ENCODE data around the gene GNRHR.

DNA sequence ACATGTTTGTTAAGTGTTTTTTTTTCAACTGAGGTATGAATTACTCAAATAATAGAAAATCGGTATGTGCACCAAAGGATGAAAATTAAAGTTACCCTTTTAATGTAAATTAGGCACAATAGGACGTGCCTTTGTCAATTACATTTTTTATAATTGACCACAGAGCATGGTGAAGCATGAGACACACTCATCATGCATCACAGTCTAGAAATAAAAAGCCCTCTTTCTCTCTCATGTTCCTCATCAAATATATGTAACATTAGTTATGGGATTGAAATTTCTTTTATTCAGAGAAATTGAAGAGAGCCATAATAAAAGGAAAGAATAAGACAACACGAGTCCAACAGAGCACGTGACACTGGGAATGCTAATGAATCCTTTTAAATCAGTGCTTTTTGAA, 3.5 kb downstream of the GNRHR start:
- TF ChIP-seq, protein P1, sequence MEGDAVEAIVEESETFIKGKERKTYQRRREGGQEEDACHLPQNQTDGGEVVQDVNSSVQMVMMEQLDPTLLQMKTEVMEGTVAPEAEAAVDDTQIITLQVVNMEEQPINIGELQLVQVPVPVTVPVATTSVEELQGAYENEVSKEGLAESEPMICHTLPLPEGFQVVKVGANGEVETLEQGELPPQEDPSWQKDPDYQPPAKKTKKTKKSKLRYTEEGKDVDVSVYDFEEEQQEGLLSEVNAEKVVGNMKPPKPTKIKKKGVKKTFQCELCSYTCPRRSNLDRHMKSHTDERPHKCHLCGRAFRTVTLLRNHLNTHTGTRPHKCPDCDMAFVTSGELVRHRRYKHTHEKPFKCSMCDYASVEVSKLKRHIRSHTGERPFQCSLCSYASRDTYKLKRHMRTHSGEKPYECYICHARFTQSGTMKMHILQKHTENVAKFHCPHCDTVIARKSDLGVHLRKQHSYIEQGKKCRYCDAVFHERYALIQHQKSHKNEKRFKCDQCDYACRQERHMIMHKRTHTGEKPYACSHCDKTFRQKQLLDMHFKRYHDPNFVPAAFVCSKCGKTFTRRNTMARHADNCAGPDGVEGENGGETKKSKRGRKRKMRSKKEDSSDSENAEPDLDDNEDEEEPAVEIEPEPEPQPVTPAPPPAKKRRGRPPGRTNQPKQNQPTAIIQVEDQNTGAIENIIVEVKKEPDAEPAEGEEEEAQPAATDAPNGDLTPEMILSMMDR (IDR thresholded peaks at IDR 0.05) = no peak
- TF ChIP-seq POLR2A (IDR thresholded peaks at IDR 0.05) = no peak
